Upper lobe of right lung (tissue), 1 donor: Measurements from ENCODE around the gene OSBPL3. TPM values are rescaled to one million over a fixed set of nuclear protein-coding genes. Genes with fewer than 3 reads are reported as not detected.

ENCODE experiments used
- ATAC-seq: fragments of 200-7000 bp; cut with Tn5 transposase; one replicate; pipeline ENCODE4 v1.9.1; 2020; ENCODE audit warnings: mild to moderate bottlenecking, moderate library complexity
- DNase-seq: peaks from one replicate; pipeline ENCODE4 v3.0.0-alpha.2; 2020
- H3K27ac ChIP-seq: fragments of 200-600 bp; one replicate; pipeline ENCODE4 v1.8.0; 2022
- H3K27me3 ChIP-seq: fragments of 200-600 bp; one replicate; pipeline ENCODE4 v1.8.0; 2022; ENCODE audit warnings: mild to moderate bottlenecking
- H3K36me3 ChIP-seq: fragments of 200-600 bp; one replicate; pipeline ENCODE4 v1.8.0; 2022
- H3K4me1 ChIP-seq: fragments of 200-600 bp; one replicate; pipeline ENCODE4 v1.8.0; 2022
- H3K4me3 ChIP-seq: fragments of 200-600 bp; one replicate; pipeline ENCODE4 v1.8.0; 2022; ENCODE audit warnings: mild to moderate bottlenecking
- H3K9me3 ChIP-seq: fragments of 200-600 bp; one replicate; pipeline ENCODE4 v1.8.0; 2022
- CTCF ChIP-seq: fragments of 200-600 bp; IDR thresholded peaks from one replicate; pipeline ENCODE4 v1.8.0; 2022; ENCODE audit warnings: antibody characterized with exemption
- intact Hi-C: fragments of 100-400 bp; cut with DNase I; formaldehyde crosslinking; loops from one replicate; pipeline ENCODE4 v1.11.0; 2022
- total RNA-seq: library from RNA; stranded (reverse); fragmentation: NEBNext Ultra II Directional; extraction: Animal tissue kit (Norgen Biotek cat#: 25700); gene quantifications from one replicate; pipeline ENCODE4 v1.2.1, GENCODE V29; 2021
- donor health status: DM: no; HTN: yes; CAD: no; lungs with severe emphysema.

Gene OSBPL3
- total RNA-seq, 1 donor from 2014 or later: 23.7 TPM

DNA sequence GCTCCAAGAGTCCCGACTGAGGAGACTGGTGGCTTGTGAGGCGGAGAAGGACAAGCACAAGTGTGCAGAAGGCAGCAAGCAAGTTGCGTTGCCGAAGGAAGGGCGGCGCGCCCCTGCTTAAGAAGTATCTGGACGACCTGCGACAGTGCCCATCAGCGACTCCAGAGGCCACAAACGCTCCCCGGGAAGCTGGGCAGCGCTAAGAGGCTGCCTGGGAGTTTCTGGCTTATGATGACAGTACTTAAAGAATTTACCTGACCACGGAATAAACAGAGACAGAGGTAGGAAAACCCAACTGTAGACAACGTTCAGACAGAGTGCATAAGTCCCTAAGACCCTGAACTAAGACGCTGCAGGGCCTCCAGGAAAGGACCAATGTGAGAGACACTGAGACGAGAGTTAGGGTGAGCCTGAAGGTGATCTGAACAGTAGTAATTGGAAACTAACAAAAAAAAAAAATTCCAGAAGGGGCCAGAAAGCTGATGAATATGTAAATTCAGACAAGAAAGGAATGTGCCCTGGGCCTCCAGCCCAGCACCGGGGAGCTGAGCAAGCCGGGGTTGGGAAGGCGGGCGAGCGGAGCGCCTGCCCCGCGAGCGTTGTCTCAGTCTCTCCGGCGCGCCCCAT, 1.0 kb downstream of the OSBPL3 start:
- peak; percentile 69 for DNase-seq
- intact Hi-C loops: no loop called here

GRCh38 chr7:24975644-24976260, 4.2 kb downstream of the OSBPL3 start:
- no peaks in the 10 kb centered on the region for H3K27me3 ChIP-seq
- ATAC-seq: no peak
- no peak for TF ChIP-seq CTCF

More for the DNA sequence above, 1.0 kb downstream of the OSBPL3 start:
- H3K27me3 ChIP-seq: no peaks in the 10 kb centered on the region
- no peaks in the 10 kb centered on the region for H3K36me3 ChIP-seq
- H3K4me1 ChIP-seq: peaks cover 5% of the 10 kb centered on the region
- ATAC-seq: no peak
- no peak for TF ChIP-seq CTCF
- peak overlapping the region; percentile 60 for H3K4me3 ChIP-seq
- H3K27ac ChIP-seq: peak overlapping the region; percentile 79
- H3K9me3 ChIP-seq: no peaks in the 10 kb centered on the region

DNA sequence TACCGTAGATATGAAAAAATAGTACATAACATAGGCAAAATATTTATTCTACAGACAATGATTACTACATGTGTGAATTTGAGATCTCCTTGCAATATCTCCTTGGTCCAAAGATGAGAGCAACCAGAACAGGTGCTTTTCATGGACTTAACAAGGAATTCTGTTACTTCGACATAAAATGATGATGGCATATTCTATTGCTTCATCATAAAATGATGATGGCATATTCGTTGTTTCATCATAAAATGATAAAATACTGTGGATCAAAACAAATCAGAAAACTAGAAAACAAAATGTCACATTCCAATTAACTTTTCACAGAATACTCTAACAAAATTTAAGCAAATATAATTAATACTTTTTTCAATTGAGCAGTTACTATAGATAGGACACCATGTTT, 4.8 kb downstream of the OSBPL3 start:
- Histone ChIP-seq H3K9me3 (no peaks in the 10 kb centered on the region), H3K27me3 (no peaks in the 10 kb centered on the region), H3K27ac (no peak overlapping the region), H3K4me3 (no peak overlapping the region), H3K36me3 (no peaks in the 10 kb centered on the region), H3K4me1 (no peaks in the 10 kb centered on the region)
- no peak for DNase-seq
- ATAC-seq: no peak
- intact Hi-C loops: no loop called here
- no peak for TF ChIP-seq CTCF

More at GRCh38 chr7:24975644-24976260, 4.2 kb downstream of the OSBPL3 start:
- DNase-seq: no peak
- H3K4me1 ChIP-seq: no peaks in the 10 kb centered on the region
- no peak overlapping the region for H3K4me3 ChIP-seq
- no peaks in the 10 kb centered on the region for H3K36me3 ChIP-seq
- intact Hi-C loops: no loop called here
- H3K27ac ChIP-seq: no peak overlapping the region
- H3K9me3 ChIP-seq: no peaks in the 10 kb centered on the region

- no peak overlapping the region for H3K4me3 ChIP-seq
- ATAC-seq: no peak
- DNase-seq: no peak
- no peaks in the 10 kb centered on the region for H3K27me3 ChIP-seq
- no peaks in the 10 kb centered on the region for H3K36me3 ChIP-seq
- no peak overlapping the region for H3K27ac ChIP-seq
- intact Hi-C loops: no loop called here
- H3K4me1 ChIP-seq: no peaks in the 10 kb centered on the region
- no peaks in the 10 kb centered on the region for H3K9me3 ChIP-seq
- TF ChIP-seq CTCF: no peak
These were observed 5.7 kb downstream of the OSBPL3 start for GRCh38 chr7:24974026-24974832.

DNA sequence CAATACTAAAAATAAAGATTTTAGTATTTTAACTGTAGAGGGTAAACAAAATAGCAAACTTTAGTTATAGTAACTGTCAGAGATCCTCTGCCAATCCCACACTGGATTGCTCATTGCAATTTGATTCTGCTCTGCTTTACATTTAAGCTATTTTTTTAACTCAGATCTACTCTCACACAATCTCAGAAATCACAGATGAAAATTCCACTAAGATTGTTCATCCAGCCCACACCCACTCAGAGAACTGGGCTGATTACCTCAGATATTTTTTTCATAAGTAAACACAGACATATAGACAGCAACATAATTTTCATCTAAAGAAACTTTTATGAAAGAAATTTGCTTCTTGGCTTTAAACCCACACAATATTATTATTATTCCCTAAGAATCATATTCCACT, 7.0 kb downstream of the OSBPL3 start:
- no peak for TF ChIP-seq CTCF
- Histone ChIP-seq H3K9me3 (no peaks in the 10 kb centered on the region), H3K4me1 (no peaks in the 10 kb centered on the region), H3K36me3 (no peaks in the 10 kb centered on the region), H3K27me3 (no peaks in the 10 kb centered on the region), H3K27ac (no peak overlapping the region), H3K4me3 (no peak overlapping the region)
- intact Hi-C loops: no loop called here
- DNase-seq (no peak), ATAC-seq (no peak)
